ENCODE results near the gene SLC38A7.

GRCh38 chr16:58699151-58699550, 14.6 kb upstream of the SLC38A7 start:
- TF ChIP-seq ATF3 (IDR thresholded peaks at IDR 0.05): no peak
- no peak for TF ChIP-seq POLR2AphosphoS5 (IDR thresholded peaks at IDR 0.05; ENCODE audit: low read depth, low read length)
- no peak for TF ChIP-seq CTCF (IDR thresholded peaks at IDR 0.05 in 2 of 3, conservative IDR thresholded peaks at IDR 0.05 in 1 of 3; ENCODE audit: borderline replicate concordance in 1 of 3, insufficient read depth in 1 of 3, low read depth in 2 of 3, low read length in 2 of 3)
- TF ChIP-seq FOSL1 (IDR thresholded peaks at IDR 0.05; ENCODE audit: low read depth): no peak
- TF ChIP-seq EZH2 (IDR thresholded peaks at IDR 0.05): no peak
- TF ChIP-seq EGR1 (IDR thresholded peaks at IDR 0.05; ENCODE audit: low read depth): no peak
- no peak for TF ChIP-seq POLR2A (IDR thresholded peaks at IDR 0.05; ENCODE audit: borderline replicate concordance, extremely low read depth, insufficient read depth, insufficient read length)
- no peak for TF ChIP-seq SIN3A (IDR thresholded peaks at IDR 0.05; ENCODE audit: low read depth)
- TF ChIP-seq RAD21 (IDR thresholded peaks at IDR 0.05; ENCODE audit: low read depth): no peak
- no peak for TF ChIP-seq EZH2phosphoT487 (IDR thresholded peaks at IDR 0.05; ENCODE audit: borderline replicate concordance)
- TF ChIP-seq MAX (IDR thresholded peaks at IDR 0.05): no peak
